H9 (cell line): ENCODE data around the gene LCE3E. TPM values are rescaled to one million over a fixed set of nuclear protein-coding genes. Genes with fewer than 3 reads are reported as not detected.

Experiments
- DNase-seq: peaks from one replicate; pipeline ENCODE4 v3.0.0-alpha.2; 2017
- H2AFZ ChIP-seq: one replicate; pipeline ENCODE4 v1.6.1; 2013; ENCODE audit warnings: mild to moderate bottlenecking, low read length, control low read depth, moderate library complexity
- H2AK5ac ChIP-seq: 2 replicates; pipeline ENCODE4 v1.6.1; 2013; ENCODE audit warnings: low read length, control low read depth, mixed read lengths; ENCODE audit not compliant: insufficient read length
- H2BK120ac ChIP-seq: one replicate; pipeline ENCODE4 v1.6.1; 2013; ENCODE audit warnings: low read depth, mild to moderate bottlenecking, low read length, control low read depth, inconsistent platforms; ENCODE audit not compliant: poor library complexity, severe bottlenecking
- H2BK12ac ChIP-seq: 2 replicates; pipeline ENCODE4 v1.6.1; 2013; ENCODE audit warnings: low read length, control low read depth, mixed read lengths, low read depth; ENCODE audit not compliant: insufficient read length
- H2BK15ac ChIP-seq: 2 replicates; pipeline ENCODE4 v1.6.1; 2013; ENCODE audit warnings: low read depth, low read length, control low read depth
- H2BK20ac ChIP-seq: one replicate; pipeline ENCODE4 v1.6.1; 2013; ENCODE audit warnings: low read depth, mild to moderate bottlenecking, low read length, control low read depth, inconsistent platforms; ENCODE audit not compliant: poor library complexity, severe bottlenecking
- H2BK5ac ChIP-seq: 2 replicates; pipeline ENCODE4 v1.6.1; 2013; ENCODE audit warnings: low read length, control low read depth, mixed read lengths; ENCODE audit not compliant: insufficient read length
- H3K14ac ChIP-seq: 2 replicates; pipeline ENCODE4 v1.6.1; 2013; ENCODE audit warnings: low read length, control low read depth; ENCODE audit not compliant: insufficient read depth
- H3K18ac ChIP-seq: 2 replicates; pipeline ENCODE4 v1.6.1; 2013; ENCODE audit warnings: low read depth, mild to moderate bottlenecking, mixed read lengths, low read length, control low read depth; ENCODE audit not compliant: insufficient read length
- H3K23ac ChIP-seq: 2 replicates; pipeline ENCODE4 v1.6.1; 2013; ENCODE audit warnings: low read length, control low read depth, mixed read lengths, low read depth; ENCODE audit not compliant: insufficient read length
- H3K23me2 ChIP-seq: 2 replicates; pipeline ENCODE4 v1.6.1; 2013; ENCODE audit warnings: low read depth, mild to moderate bottlenecking, mixed read lengths, low read length, control low read depth; ENCODE audit not compliant: insufficient read length, poor library complexity, severe bottlenecking
- H3K27ac ChIP-seq: 2 replicates; pipeline ENCODE4 v1.5.1; 2013; ENCODE audit warnings: low read length, control low read depth, mixed read lengths, low read depth; ENCODE audit not compliant: insufficient read length
- H3K27me3 ChIP-seq: 2 replicates; pipeline ENCODE4 v1.6.1; 2013; ENCODE audit warnings: low read length, control low read depth, inconsistent platforms; ENCODE audit not compliant: insufficient read depth
- H3K4ac ChIP-seq: 2 replicates; pipeline ENCODE4 v1.6.1; 2013; ENCODE audit warnings: low read depth, mild to moderate bottlenecking, control low read depth, inconsistent platforms, low read length, moderate library complexity
- H3K4me1 ChIP-seq: 2 replicates; pipeline ENCODE4 v1.6.1; 2013; ENCODE audit warnings: low read length, control low read depth, inconsistent platforms; ENCODE audit not compliant: insufficient read depth
- H3K4me2 ChIP-seq: 2 replicates; pipeline ENCODE4 v1.6.1; 2013; ENCODE audit warnings: low read length, control low read depth, mixed read lengths; ENCODE audit not compliant: insufficient read length, insufficient read depth
- H3K56ac ChIP-seq: 2 replicates; pipeline ENCODE4 v1.6.1; 2013; ENCODE audit warnings: low read depth, mild to moderate bottlenecking, mixed read lengths, low read length, control low read depth; ENCODE audit not compliant: insufficient read length
- H3K79me1 ChIP-seq: 2 replicates; pipeline ENCODE4 v1.6.1; 2013; ENCODE audit warnings: low read depth, mild to moderate bottlenecking, moderate library complexity, low read length, control low read depth, inconsistent platforms; ENCODE audit not compliant: insufficient read depth, poor library complexity, severe bottlenecking
- H3K79me2 ChIP-seq: 2 replicates; pipeline ENCODE4 v1.6.1; 2013; ENCODE audit warnings: low read length, control low read depth, inconsistent platforms; ENCODE audit not compliant: insufficient read depth
- H3K9ac ChIP-seq: 2 replicates; pipeline ENCODE4 v1.6.1; 2013; ENCODE audit warnings: low read length, control low read depth, mixed read lengths; ENCODE audit not compliant: insufficient read length; ENCODE audit errors: extremely low read depth
- H3K9me3 ChIP-seq: one replicate; pipeline ENCODE4 v1.6.1; 2013; ENCODE audit warnings: low read depth, low read length, inconsistent platforms; ENCODE audit not compliant: control insufficient read depth
- H3T11ph ChIP-seq: one replicate; pipeline ENCODE4 v1.6.1; 2013; ENCODE audit warnings: mild to moderate bottlenecking, low read length, control low read depth, inconsistent platforms
- H4K20me1 ChIP-seq: one replicate; pipeline ENCODE4 v1.6.1; 2013; ENCODE audit not compliant: control insufficient read depth, insufficient read length, insufficient read depth
- H4K5ac ChIP-seq: 2 replicates; pipeline ENCODE4 v1.6.1; 2013; ENCODE audit warnings: low read depth, mild to moderate bottlenecking, mixed read lengths, low read length, control low read depth; ENCODE audit not compliant: insufficient read length
- H4K8ac ChIP-seq: replicated peaks from 2 replicates; pipeline ENCODE4 v1.6.1; 2013; ENCODE audit warnings: low read length, control low read depth, mixed read lengths, low read depth; ENCODE audit not compliant: insufficient read length
- H4K91ac ChIP-seq: 2 replicates; pipeline ENCODE4 v1.6.1; 2013; ENCODE audit warnings: low read depth, mild to moderate bottlenecking, moderate library complexity, mixed read lengths, low read length, control low read depth; ENCODE audit not compliant: insufficient read length
- H3K27ac Mint-ChIP-seq, 3 experiments: 2 replicates in 2 of 3; 3 replicates in 1 of 3; pipeline ENCODE4 v1.8.0; 2020 to 2021; ENCODE audit warnings: mixed read lengths in 3 of 3, mild to moderate bottlenecking in 1 of 3, moderate library complexity in 1 of 3
- H3K27me3 Mint-ChIP-seq: 2 replicates; pipeline ENCODE4 v1.8.0; 2021; ENCODE audit warnings: low read depth, mild to moderate bottlenecking, moderate library complexity, mixed read lengths
- H3K36me3 Mint-ChIP-seq, 3 experiments: 2 replicates in 2 of 3; 3 replicates in 1 of 3; pipeline ENCODE4 v1.8.0; 2020 to 2021; ENCODE audit warnings: low read depth in 3 of 3, mixed read lengths in 3 of 3; ENCODE audit not compliant: insufficient read depth in 1 of 3
- H3K4me1 Mint-ChIP-seq, 2 experiments: 2 replicates each; pipeline ENCODE4 v1.8.0; 2020; ENCODE audit warnings: mixed read lengths in 2 of 2
- H3K4me3 Mint-ChIP-seq, 2 experiments: 2 replicates in 1 of 2; 3 replicates in 1 of 2; pipeline ENCODE4 v1.8.0; 2020 to 2021; ENCODE audit warnings: mild to moderate bottlenecking in 2 of 2, mixed read lengths in 2 of 2, moderate library complexity in 1 of 2
- H3K9me3 Mint-ChIP-seq, 2 experiments: 2 replicates in 1 of 2; 3 replicates in 1 of 2; pipeline ENCODE4 v1.8.0; 2020; ENCODE audit warnings: mild to moderate bottlenecking in 2 of 2, mixed read lengths in 2 of 2, moderate library complexity in 1 of 2
- CTCF ChIP-seq: fragments of 200-600 bp; sonication (generic); conservative IDR thresholded peaks from 3 replicates; pipeline ENCODE4 v1.8.0; 2021; ENCODE audit warnings: antibody characterized with exemption, mild to moderate bottlenecking
- WGBS: extraction: QIAGEN DNeasy Blood & Tissue Kit; methylation state at CpG from one replicate; pipeline ENCODE4 v1.1.7; 2013; ENCODE audit warnings: missing lambda C conversion rate, low lambda C conversion rate, mixed read lengths; ENCODE audit not compliant: insufficient read length; ENCODE audit errors: extremely low coverage; 5-methylcytosine and 5-hydroxymethylcytosine counted together
- total RNA-seq: library from RNA; stranded (reverse); gene quantifications from 2 replicates; pipeline ENCODE4 v1.2.1, GENCODE V29; 2021

LCE3E gene
- total RNA-seq, 1 experiment from 2014 or later: not detected

GRCh38 chr1:152577168-152577567 lies 10.6 kb upstream of the LCE3E start:
- Histone ChIP-seq H3K23me2 (no peaks in the 10 kb centered on the region), H3K79me2 (no peaks in the 10 kb centered on the region), H4K5ac (no peak overlapping the region), H2AFZ (no peak overlapping the region), H3K27ac (no peak overlapping the region), H3K14ac (no peak overlapping the region), H2BK120ac (no peak overlapping the region), H4K91ac (no peak overlapping the region), H2BK12ac (no peak overlapping the region), H2AK5ac (no peak overlapping the region), H4K20me1 (no peaks in the 10 kb centered on the region), H3K79me1 (no peaks in the 10 kb centered on the region), H4K8ac (no peak overlapping the region), H3K27me3 (no peaks in the 10 kb centered on the region), H3K4ac (no peak overlapping the region), H3K18ac (no peak overlapping the region), H3K56ac (no peak overlapping the region), H3K4me1 (no peaks in the 10 kb centered on the region), H3K9me3 (peaks cover 85% of the 10 kb centered on the region), H2BK15ac (no peak overlapping the region), H2BK5ac (no peak overlapping the region), H3K23ac (no peak overlapping the region), H3T11ph (no peak overlapping the region), H3K9ac (no peak overlapping the region), H3K4me2 (no peak overlapping the region), H2BK20ac (no peak overlapping the region)
- H3K9me3 Mint-ChIP-seq: peaks cover 89 to 94% of the 10 kb centered on the region in 2 experiments
- TF ChIP-seq CTCF: no peak
- DNase-seq: no peak
- H3K4me1 Mint-ChIP-seq: no peaks in the 10 kb centered on the region
- no peak overlapping the region for H3K27ac Mint-ChIP-seq
- peaks cover 0 to 37% (median 14%) of the 10 kb centered on the region in 3 experiments; a peak in 6 of 7 replicates for H3K36me3 Mint-ChIP-seq
- H3K27me3 Mint-ChIP-seq: peaks cover 4% of the 10 kb centered on the region
- no CpG with 5 or more reads among the region's 2 CpGs for WGBS
- H3K4me3 Mint-ChIP-seq: no peak overlapping the region
